HUES6 (cell line): ENCODE data around the gene P2RY14.

Experiments
- H3K27ac ChIP-seq: 2 replicates; pipeline ENCODE4 v1.7.0; 2013; ENCODE audit warnings: low read depth, mild to moderate bottlenecking, low read length, inconsistent platforms
- H3K27me3 ChIP-seq: 2 replicates; pipeline ENCODE4 v1.6.1; 2013; ENCODE audit warnings: low read length; ENCODE audit not compliant: control insufficient read depth, insufficient read depth
- H3K36me3 ChIP-seq: 2 replicates; pipeline ENCODE4 v1.6.1; 2013; ENCODE audit warnings: low read length; ENCODE audit not compliant: control insufficient read depth, insufficient read depth
- H3K4me1 ChIP-seq: 2 replicates; pipeline ENCODE4 v1.6.1; 2013; ENCODE audit warnings: low read length; ENCODE audit not compliant: control insufficient read depth, insufficient read depth
- H3K4me3 ChIP-seq: 2 replicates; pipeline ENCODE4 v1.5.1; 2013; ENCODE audit warnings: low read depth, low read length
- H3K9ac ChIP-seq: one replicate; pipeline ENCODE4 v1.6.1; 2013; ENCODE audit warnings: mild to moderate bottlenecking, low read length
- H3K9me3 ChIP-seq: 2 replicates; pipeline ENCODE4 v1.6.1; 2013; ENCODE audit warnings: low read depth, low read length; ENCODE audit not compliant: control insufficient read depth, insufficient read depth

The P2RY14 gene

DNA sequence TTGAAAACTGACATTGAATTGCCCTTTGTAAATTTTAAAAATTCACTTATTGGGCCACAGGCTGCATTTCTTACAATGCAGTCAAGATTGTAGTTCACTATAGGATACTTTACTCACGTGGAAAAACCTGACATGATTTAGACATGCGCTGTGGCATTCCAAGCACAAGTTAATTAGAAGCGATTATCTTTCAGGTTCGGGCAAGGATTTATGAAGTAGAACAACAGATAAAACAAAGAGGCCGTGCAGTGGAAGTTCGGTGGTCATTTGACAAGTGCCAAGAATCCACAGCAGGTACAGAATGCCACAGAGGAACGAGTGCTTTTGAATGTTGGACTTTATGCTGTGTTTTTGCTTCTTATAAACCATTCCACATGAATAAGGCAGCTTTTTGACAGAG lies 113.1 kb downstream of the P2RY14 start:
- Histone ChIP-seq H3K4me1 (no peaks in the 10 kb centered on the region), H3K36me3 (peaks cover 6% of the 10 kb centered on the region; the same call in 1 of the 2 replicates), H3K27ac (no peak overlapping the region), H3K9me3 (no peaks in the 10 kb centered on the region), H3K27me3 (no peaks in the 10 kb centered on the region), H3K4me3 (no peak overlapping the region), H3K9ac (no peak overlapping the region)
